ENCODE results near the gene SPATA2L.

DNA sequence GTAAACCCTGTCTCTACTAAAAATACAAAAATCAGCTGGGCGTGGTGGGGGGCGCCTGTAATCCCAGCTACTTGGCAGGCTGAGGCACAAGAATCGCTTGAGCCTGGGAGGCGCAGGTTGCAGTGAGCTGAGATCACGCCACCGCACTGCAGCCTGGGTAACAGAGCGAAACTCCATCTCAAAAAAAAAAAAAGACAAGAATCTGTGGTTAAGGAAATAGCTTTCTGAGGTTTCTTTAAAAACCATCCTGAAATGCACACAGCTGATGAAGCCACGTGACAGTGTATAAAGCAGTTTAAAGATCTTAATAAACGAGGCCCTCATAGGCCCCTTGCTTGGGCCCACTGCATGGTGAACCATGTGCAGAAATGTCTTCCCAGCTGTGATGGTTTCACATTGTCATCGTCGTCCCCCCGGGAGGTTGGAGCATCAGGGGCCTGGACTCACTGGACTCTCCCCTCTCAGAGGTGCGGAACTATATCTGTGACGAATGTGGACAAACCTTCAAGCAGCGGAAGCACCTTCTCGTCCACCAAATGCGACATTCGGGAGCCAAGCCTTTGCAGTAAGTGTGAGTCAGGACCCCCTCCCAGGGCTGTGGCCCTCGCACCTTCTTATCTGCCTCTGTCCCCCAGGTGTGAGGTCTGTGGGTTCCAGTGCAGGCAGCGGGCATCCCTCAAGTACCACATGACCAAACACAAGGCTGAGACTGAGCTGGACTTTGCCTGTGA, 36.0 kb upstream of the SPATA2L start:
- no peak for TF ChIP-seq CTCF (conservative IDR thresholded peaks at IDR 0.05 in 1 of 2, IDR thresholded peaks at IDR 0.05 in 1 of 2; ENCODE audit: extremely low read depth in 1 of 2, insufficient read depth in 1 of 2, low read depth in 1 of 2, low read length in 2 of 2)
- TF ChIP-seq EZH2 (IDR thresholded peaks at IDR 0.05; ENCODE audit: borderline replicate concordance, low read length) = no peak
